EL (cell line): ENCODE measurements around the gene POGZ.
"Not testable (repeated sequence)": the region's sequence is repeated elsewhere in the genome, so short reads cannot be mapped to it uniquely, and the experiment has no call there.

ENCODE experiments used
- DNase-seq: peaks from one replicate; pipeline ENCODE4 v3.0.0-alpha.2; 2016

The POGZ gene

GRCh38 chr1:151411884-151412283 lies 47.4 kb downstream of the POGZ start:
- DNase-seq: no peak

GRCh38 chr1:151408891-151409290 lies 50.4 kb downstream of the POGZ start:
- no peak for DNase-seq

GRCh38 chr1:151407304-151407703 lies 52.0 kb downstream of the POGZ start:
- DNase-seq: no peak

GRCh38 chr1:151406176-151406575 lies 53.1 kb downstream of the POGZ start:
- DNase-seq: no peak

GRCh38 chr1:151405187-151405951 lies 53.9 kb downstream of the POGZ start:
- no peak for DNase-seq

- no peak for DNase-seq
Measured at GRCh38 chr1:151403612-151404011, 55.7 kb downstream of the POGZ start.

GRCh38 chr1:151402764-151403163 lies 56.5 kb downstream of the POGZ start:
- no peak for DNase-seq

- no peak for DNase-seq
Measured at GRCh38 chr1:151401860-151402259, 57.4 kb downstream of the POGZ start.

GRCh38 chr1:151401125-151401788 lies 58.0 kb downstream of the POGZ start:
- DNase-seq: peak; percentile 28

- DNase-seq: peak; percentile 92
Measured at GRCh38 chr1:151399324-151400171, 59.7 kb downstream of the POGZ start, which contains the start of gene PSMB4. Gene PSMB4, plus strand, starts transcription at chr1:151399573. Its CDS starts 15 bp downstream, at chr1:151399588.

- not testable (repeated sequence) for DNase-seq
Measured at GRCh38 chr1:151396265-151396664, 63.0 kb downstream of the POGZ start.

GRCh38 chr1:151393583-151393982 lies 65.7 kb downstream of the POGZ start:
- DNase-seq: no peak

GRCh38 chr1:151391079-151391563 lies 68.2 kb downstream of the POGZ start:
- DNase-seq: no peak

- DNase-seq: not testable (repeated sequence)
Measured at GRCh38 chr1:151390221-151391078, 68.8 kb downstream of the POGZ start.

- DNase-seq: no peak
Measured at GRCh38 chr1:151386002-151386401, 73.3 kb downstream of the POGZ start.

GRCh38 chr1:151384584-151384983 lies 74.7 kb downstream of the POGZ start:
- DNase-seq: no peak

GRCh38 chr1:151377150-151377884 lies 82.0 kb downstream of the POGZ start:
- DNase-seq: no peak

- no peak for DNase-seq
Measured at GRCh38 chr1:151373196-151373595, 86.1 kb downstream of the POGZ start.

- DNase-seq: peak; percentile 76
Measured at GRCh38 chr1:151372058-151372934, 87.0 kb downstream of the POGZ start, which contains the start of gene SELENBP1. Gene SELENBP1, minus strand, starts transcription at chr1:151372705. Its CDS starts 64 bp downstream, at chr1:151372641.

- DNase-seq: peak; percentile 44
Measured at GRCh38 chr1:151371370-151372057, 87.8 kb downstream of the POGZ start.
